Nucleus accumbens (tissue), 56 donors: ENCODE data around the gene CNTFR.

Experiments used
- DNase-seq, 56 donors: peaks; one replicate each; lab custom pipeline; 2025; lab: John Stamatoyannopoulos, UW

The CNTFR gene

GRCh38 chr9:34557426-34558321 is 31.9 kb downstream of the CNTFR start:
- no peak for DNase-seq

GRCh38 chr9:34556949-34557348 is 32.6 kb downstream of the CNTFR start:
- DNase-seq = no peak

DNA sequence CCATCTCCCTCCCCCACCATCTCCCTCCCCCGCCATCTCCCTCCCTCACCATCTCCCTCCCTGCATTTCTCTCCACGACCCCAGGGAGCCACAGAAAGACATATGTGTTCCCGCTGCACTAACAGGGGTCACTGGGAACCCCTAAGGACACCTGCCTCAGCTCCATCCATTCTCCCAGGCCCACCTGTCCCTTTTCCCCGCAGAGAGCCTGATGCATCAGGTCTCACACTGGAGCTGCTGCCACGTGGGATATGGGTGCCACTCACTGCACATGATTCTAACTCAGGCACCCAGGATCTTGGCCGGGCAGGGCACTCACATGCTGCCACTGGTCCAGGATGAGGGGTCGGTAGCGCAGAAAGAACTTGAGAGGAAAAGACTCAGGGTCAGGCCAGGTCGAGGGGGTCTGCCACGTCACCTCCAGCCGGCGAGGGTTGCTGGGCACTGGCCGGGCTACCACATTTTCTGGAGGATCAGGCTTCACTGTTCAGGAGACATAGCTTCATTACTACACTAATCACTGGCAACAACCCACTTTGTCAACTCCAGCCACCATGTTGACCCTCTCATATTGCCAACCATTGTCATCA is 33.5 kb downstream of the CNTFR start:
- DNase-seq = no peak

- DNase-seq = no peak
These were observed 34.0 kb downstream of the CNTFR start for GRCh38 chr9:34555500-34555899.

DNA sequence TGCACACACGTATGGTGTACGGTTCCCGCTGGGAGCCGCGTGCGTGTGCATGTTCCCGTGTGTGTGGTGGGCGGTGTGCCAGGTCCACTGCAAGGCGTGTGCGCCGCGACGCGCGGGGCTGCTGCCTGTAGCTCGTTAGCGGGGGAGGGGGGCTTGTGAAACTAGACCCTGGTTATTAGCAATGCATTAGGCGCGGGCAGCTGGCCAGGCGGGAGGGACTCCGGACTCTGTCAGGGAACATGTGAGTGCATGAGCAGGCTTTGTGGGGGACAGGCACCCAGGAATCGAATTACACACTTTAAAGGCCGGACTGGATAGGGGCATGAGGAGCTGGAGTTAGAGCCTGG is 34.5 kb downstream of the CNTFR start:
- DNase-seq = no peak

GRCh38 chr9:34554211-34555001 is 35.1 kb downstream of the CNTFR start:
- no peak for DNase-seq

DNA sequence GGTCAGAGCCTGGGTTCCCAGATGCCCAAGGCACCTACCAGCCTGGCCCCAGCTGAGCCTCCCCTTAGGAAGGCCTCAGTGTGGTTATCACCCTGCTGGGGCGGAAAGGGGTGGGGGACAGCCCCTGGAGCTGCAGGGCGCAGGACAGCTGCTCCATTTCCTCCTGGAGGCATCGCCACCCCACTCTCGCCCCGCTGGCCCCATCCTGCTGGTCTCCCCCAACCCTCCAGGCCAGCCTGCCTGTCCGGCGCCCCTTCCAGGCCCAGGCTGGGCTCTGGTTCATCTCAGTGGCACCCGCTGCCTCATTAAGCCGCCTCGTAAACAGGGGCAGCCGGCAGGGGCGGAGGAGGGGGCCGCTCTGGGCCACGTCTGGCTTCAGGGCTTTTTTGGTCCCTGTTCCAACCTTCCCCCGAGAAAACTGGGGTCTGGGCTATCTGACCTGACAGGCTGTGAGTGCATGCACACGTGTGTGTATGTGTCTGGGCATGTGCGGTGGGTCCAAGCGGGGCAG is 36.0 kb downstream of the CNTFR start:
- no peak for DNase-seq

DNA sequence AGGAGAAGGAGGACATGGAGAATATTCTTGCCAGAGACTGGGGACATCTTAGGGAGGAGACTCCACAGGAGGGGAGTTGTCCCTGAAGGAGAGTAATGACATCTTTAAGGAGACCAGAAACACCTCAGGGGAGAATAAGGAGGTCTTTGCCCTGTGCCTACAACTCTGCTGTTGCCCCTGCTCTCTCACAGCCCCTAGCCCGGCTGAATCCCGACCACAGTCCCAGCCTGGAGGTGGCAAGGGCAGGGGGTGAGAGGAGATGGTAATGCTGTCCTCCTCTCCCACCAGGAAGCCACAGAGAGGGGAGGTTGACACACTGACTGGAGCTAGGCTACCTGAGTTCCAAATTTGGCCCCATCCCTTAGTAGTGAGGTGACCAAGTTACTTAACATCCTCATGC is 36.5 kb downstream of the CNTFR start:
- no peak for DNase-seq

DNA sequence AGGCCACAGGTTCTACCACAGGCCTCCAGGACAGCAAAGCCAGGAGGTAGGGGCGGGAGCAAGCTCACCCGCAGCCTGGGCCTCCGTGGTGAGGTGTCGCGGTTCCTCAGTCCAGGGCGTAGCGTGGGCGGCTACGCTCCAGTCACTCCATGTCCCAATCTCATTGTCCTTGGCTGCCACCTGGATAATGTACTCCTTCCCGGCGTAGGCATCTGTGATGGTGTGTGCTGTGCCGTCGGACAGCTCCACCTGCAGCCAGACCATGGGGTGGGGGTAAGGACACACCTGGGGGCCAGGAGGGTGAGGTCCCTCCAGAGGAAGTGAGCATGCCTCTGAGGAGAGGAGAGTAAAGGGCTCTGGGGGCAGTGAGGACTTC is 36.9 kb downstream of the CNTFR start:
- DNase-seq = no peak

DNA sequence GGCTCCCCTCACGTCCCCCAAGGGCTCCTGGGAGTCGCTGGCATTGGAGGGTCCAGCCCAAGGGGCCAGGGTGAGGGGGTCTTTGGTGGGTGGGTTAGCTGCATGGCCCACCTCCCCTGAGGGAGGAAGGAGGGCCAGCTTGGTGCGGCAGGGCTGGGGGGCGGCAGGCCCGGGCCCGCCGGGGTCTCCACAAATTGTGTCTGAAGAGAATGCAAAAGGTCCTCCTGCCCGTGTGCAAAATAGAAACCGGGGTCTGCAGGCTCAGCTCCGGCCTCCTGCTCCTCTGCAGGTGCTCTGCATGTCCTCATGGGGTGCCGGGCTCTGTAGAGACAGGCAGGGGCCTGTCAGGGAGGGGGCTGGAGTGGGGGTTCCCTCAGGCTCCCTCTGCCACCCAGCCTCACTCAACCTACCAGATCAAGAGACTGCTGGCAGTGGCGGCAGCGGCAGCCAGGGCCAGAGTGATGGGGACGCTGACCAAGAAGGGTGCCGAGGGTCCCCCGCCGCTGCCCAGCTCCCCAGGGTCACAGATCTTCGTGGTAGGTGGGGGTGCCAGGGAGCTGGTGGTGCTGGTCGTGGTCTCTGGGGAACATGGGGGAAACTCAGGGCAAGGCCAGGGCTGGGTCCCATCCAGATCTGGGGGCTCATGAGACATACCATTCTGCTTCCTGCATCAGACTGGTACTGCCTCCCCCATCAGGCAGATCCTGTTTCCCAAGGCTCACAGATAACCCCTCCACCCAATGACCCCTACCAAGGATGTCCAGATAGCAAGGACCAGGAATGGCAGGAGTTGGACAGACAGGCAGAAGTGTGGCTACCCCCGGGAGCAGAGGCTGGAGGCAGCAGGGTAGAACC is 37.5 kb downstream of the CNTFR start:
- no peak for DNase-seq

DNA sequence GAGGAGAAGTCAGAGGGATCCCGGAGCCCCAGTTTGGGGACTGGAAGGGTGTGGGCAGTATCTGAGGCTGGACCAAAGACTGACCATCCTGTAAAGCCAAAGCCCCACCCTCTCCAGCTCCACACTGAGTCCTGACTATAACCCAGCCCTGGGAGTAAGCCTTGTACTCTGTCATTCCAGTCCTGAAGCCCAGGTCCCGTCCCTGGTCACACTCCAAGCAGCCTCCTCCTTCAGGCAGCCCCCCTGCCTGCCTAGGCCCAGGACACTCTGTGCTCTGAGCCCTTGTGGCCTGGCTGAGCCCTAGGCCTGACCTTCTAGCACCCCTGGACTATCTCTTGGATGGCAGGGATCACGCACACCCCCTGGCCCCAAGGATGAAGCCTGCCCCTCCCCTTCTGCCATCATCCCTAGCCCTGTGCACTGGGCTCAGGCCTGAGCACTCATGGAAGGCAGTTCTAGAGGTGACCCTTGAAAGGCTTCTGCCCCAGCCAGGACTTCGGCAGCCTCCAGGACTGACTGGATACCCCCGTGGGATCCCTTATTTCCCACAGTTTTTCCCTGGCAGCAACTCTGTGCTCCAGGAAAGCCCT is 38.7 kb downstream of the CNTFR start:
- DNase-seq = no peak

DNA sequence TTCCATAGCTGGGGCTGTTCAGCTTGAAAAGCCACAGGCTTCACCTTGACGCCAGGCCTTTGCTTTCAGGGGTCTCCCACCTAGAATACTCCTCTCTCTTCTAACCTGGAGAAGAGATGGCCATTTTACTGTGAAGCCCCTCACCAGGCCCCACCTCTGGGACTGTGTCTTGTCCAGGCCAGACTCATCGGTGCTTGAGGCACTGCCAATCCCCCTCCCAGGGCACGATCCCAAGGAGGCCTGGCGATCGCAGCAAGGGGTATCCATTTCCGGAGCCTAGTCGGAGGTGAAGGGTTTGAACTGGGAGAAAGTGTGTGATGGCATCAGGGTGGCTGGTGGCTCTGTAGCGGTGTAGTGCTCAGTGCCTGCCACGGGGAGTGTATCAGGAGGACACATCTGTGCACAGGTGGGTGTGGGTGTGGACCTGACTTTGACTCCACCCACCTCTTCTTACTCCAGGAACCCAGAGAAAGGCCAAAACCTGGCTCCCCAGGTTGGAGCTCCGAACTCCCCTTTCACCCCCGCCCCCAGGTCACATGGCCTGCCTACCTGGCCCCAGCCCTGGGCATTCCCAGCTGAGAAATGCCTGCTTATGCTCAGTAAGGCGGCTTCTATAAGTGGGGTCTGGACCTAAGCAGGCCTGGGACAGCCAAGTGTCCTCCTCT is 39.4 kb downstream of the CNTFR start:
- DNase-seq = no peak

GRCh38 chr9:34549407-34549732 is 40.2 kb downstream of the CNTFR start:
- no peak for DNase-seq

GRCh38 chr9:34547960-34548611 is 41.4 kb downstream of the CNTFR start:
- peak in 50 of 56 donors; percentile 13 to 88 (median 60) for DNase-seq

- peak in 50 of 56 donors; percentile 16 to 87 (median 58) for DNase-seq
These were observed 42.4 kb downstream of the CNTFR start for GRCh38 chr9:34546834-34547827.

GRCh38 chr9:34546102-34546833 is 43.3 kb downstream of the CNTFR start:
- no peak for DNase-seq

GRCh38 chr9:34545497-34545896 is 44.0 kb downstream of the CNTFR start:
- no peak for DNase-seq
